Mucosa of descending colon (tissue), 3 donors: ENCODE results near the gene DNM3. TPM values are rescaled to one million over a fixed set of nuclear protein-coding genes. Genes with fewer than 3 reads are reported as not detected.
A peak's percentile ranks its signal among the peaks of the same experiment; 100 is the strongest.

Source experiments
- ATAC-seq: fragments of 200-7000 bp; cut with Tn5 transposase; one replicate; pipeline ENCODE4 v1.9.1; 2020; ENCODE audit warnings: mild to moderate bottlenecking, moderate library complexity
- DNase-seq, 3 donors: peaks; one replicate each; pipeline ENCODE4 v3.0.0-alpha.2; 2020
- H3K36me3 ChIP-seq: fragments of 200-600 bp; one replicate; pipeline ENCODE4 v1.8.0; 2021; ENCODE audit warnings: low read depth, mild to moderate bottlenecking
- H3K4me1 ChIP-seq: fragments of 200-600 bp; one replicate; pipeline ENCODE4 v1.8.0; 2021; ENCODE audit warnings: low read depth, mild to moderate bottlenecking
- H3K4me3 ChIP-seq: fragments of 200-600 bp; one replicate; pipeline ENCODE4 v1.8.0; 2021; ENCODE audit warnings: mild to moderate bottlenecking
- H3K9me3 ChIP-seq: fragments of 200-600 bp; one replicate; pipeline ENCODE4 v1.8.0; 2021; ENCODE audit warnings: mild to moderate bottlenecking
- intact Hi-C, 2 donors: fragments of 100-400 bp; cut with DNase I in 1 of 2; cut with micrococcal nuclease in 1 of 2; formaldehyde crosslinking; loops; one replicate each; pipeline versions ENCODE4 v1.11.0 to v1.11.1; 2022; cut with DNase I, micrococcal nuclease
- total RNA-seq, 3 donors: library from RNA; stranded (reverse); fragmentation: NEBNext Ultra II Directional in 2 of 3; extraction: Animal tissue kit (Norgen Biotek cat#: 25700) in 2 of 3; gene quantifications; one replicate each; pipeline versions ENCODE4 v1.2.1 to v1.2.4, GENCODE V29; 2021 to 2023
- TF ChIP-seq, protein P1 (sequence below): fragments of 200-600 bp; IDR thresholded peaks from one replicate; pipeline ENCODE4 v1.8.0; 2022; ENCODE audit warnings: antibody characterized with exemption, mild to moderate bottlenecking
- donor health status: DM: no; HTN: no; CAD: no; lungs with moderate emphysema.
- donor health status: DM: no; HTN: no; CAD: no.
- donor health status: DM: no; HTN: yes; CAD: no.

The DNM3 gene
- total RNA-seq, 3 donors from 2014 or later: 1.4 to 6.4 (median 2.1) TPM

DNA sequence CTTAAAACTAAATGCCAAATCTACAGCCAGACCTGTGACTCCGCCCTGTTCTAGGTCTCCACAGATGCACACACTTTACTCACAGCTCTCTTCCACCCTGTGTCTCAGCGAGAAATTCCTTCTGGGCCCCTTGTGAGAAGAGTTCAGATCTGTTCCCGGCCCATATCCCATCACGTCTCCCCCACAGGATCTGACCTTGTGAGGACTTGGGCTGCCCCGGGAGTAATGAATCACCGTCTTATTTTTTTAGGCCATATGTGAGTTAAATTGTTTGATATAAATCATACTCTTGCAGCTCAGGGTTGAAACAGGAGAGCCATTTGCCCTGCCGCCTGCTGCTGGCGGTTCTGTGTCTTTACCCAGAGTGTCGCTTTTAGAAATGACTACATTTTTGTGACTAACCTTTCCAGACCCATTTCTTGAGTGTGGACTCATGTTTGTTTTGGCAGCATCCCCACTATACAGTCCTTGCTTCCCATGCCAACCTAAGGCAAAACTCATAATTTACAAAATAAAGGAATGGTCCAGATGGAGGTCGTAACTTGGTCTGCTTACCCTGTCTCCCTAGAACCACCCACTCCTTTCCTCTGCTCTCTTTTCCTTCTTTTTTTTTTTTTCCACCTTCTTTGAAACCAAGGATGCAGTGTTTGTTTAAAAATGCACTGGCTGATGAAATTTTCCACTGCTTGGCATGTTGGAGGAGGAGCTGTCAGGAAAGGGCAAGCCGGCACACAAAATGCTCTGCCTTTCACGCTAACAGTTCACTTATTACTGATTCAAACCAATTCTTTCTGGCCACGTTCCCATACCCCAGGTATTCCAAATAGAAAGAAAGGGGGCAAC lies 481.1 kb downstream of the DNM3 start:
- Histone ChIP-seq H3K4me3 (no peak overlapping the region), H3K36me3 (no peaks in the 10 kb centered on the region), H3K9me3 (no peaks in the 10 kb centered on the region), H3K4me1 (no peaks in the 10 kb centered on the region)
- intact Hi-C loops: loop anchor here in 1 of 2 donors (5.0 kb wide), 1 partner anchor 35 kb away; no protein-coding TSS in a partner anchor
- peak; percentile 18 for ATAC-seq
- TF ChIP-seq, protein P1, sequence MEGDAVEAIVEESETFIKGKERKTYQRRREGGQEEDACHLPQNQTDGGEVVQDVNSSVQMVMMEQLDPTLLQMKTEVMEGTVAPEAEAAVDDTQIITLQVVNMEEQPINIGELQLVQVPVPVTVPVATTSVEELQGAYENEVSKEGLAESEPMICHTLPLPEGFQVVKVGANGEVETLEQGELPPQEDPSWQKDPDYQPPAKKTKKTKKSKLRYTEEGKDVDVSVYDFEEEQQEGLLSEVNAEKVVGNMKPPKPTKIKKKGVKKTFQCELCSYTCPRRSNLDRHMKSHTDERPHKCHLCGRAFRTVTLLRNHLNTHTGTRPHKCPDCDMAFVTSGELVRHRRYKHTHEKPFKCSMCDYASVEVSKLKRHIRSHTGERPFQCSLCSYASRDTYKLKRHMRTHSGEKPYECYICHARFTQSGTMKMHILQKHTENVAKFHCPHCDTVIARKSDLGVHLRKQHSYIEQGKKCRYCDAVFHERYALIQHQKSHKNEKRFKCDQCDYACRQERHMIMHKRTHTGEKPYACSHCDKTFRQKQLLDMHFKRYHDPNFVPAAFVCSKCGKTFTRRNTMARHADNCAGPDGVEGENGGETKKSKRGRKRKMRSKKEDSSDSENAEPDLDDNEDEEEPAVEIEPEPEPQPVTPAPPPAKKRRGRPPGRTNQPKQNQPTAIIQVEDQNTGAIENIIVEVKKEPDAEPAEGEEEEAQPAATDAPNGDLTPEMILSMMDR: no peak
- no peak for DNase-seq

DNA sequence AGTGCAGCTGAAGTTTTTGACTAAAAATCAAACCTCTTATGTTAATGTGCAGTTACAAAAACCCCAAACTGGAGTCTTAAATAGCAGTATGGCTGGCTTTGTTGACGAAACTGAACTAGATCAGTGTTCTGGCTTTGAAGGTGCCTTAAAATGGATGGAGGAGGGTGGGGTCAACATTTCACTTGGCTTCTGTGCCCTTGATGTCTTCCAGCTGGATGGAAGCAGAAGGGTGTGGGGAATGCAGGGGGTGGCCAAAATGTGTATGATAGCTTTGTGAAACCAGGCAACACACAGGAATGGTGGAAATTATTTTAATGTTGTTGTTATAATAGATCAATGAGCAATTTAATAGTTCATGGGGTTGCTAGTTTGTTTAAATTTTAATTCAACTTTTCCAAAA lies 482.4 kb downstream of the DNM3 start:
- H3K36me3 ChIP-seq: no peaks in the 10 kb centered on the region
- intact Hi-C loops: loop anchor here in 1 of 2 donors (5.0 kb wide), 1 partner anchor 34 kb away; no protein-coding TSS in a partner anchor
- ATAC-seq: no peak
- no peaks in the 10 kb centered on the region for H3K4me1 ChIP-seq
- H3K4me3 ChIP-seq: no peak overlapping the region
- DNase-seq: no peak
- no peaks in the 10 kb centered on the region for H3K9me3 ChIP-seq
- TF ChIP-seq, protein P1: no peak

DNA sequence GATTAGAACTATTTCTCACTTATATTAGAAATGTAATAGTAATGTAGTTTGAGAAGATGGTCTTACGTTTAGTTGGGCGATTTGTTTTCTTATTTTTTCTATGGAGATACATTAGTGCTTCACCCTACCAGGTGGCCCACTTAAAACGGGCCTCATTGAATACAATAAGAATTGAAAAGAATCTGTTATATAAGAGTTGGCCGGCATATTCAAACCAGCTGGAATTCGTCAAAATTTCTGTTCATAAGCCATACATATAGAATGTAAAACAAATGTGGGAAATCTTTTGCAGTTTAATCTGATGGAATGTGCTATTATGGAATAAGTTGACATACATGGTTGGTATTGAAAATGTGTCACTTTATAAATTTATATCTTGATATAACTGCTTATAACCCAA lies 482.8 kb downstream of the DNM3 start:
- ATAC-seq: no peak
- Histone ChIP-seq H3K9me3 (no peaks in the 10 kb centered on the region), H3K36me3 (no peaks in the 10 kb centered on the region), H3K4me3 (no peak overlapping the region), H3K4me1 (no peaks in the 10 kb centered on the region)
- intact Hi-C loops: loop anchor here in 1 of 2 donors (5.0 kb wide), 1 partner anchor 33 kb away; no protein-coding TSS in a partner anchor
- TF ChIP-seq, protein P1: no peak
- no peak for DNase-seq

DNA sequence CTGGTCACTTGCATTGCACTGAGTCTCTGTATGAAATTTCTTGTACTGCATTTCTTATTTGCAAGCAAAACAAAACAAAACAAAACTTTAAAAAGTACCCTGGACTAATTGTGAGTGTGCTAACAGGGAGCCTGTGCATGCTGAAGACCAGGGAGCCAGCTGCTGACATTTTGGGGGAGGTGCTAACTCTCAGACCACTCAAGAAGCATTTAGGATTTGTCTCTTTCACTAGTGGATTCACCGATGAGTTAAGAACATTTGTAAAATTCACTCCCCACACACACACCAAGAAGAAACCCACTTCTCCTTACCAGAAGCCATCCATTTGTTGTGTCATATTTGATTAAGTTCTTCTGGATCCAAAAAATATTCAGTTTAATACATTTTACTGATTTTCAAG lies 483.5 kb downstream of the DNM3 start:
- Histone ChIP-seq H3K4me3 (no peak overlapping the region), H3K9me3 (no peaks in the 10 kb centered on the region), H3K4me1 (no peaks in the 10 kb centered on the region), H3K36me3 (no peaks in the 10 kb centered on the region)
- intact Hi-C loops: loop anchor here in 1 of 2 donors (5.0 kb wide), 1 partner anchor 33 kb away; no protein-coding TSS in a partner anchor
- no peak for DNase-seq
- no peak for ATAC-seq
- TF ChIP-seq, protein P1: no peak

DNA sequence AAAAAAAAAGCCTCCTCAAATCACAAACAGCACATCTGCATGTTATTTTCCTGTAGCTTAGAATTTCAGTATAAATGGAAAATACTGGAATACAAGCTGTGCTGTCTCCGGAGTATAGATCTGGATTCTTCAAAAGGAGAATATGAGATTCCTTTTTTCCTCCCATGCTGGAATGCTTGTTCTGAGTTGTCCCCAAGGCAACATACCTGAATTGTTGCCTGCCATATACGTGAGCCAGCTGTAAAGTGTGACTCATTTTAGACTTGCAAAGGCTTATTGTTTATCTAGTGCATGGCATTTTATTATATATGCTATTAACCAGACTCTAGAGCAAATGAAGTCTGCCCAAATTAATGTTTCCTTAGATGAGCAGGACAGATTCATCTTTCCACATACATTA lies 484.2 kb downstream of the DNM3 start:
- ATAC-seq: peak; percentile 98

More for the DNA sequence above, 484.2 kb downstream of the DNM3 start:
- TF ChIP-seq, protein P1: no peak
- no peaks in the 10 kb centered on the region for H3K9me3 ChIP-seq
- no peaks in the 10 kb centered on the region for H3K4me1 ChIP-seq
- no peaks in the 10 kb centered on the region for H3K36me3 ChIP-seq
- DNase-seq: peak in 1 of 3 donors; percentile 40
- H3K4me3 ChIP-seq: no peak overlapping the region
- intact Hi-C loops: no loop called here
